ENCODE results near the gene NR2F6.
"Not testable (repeated sequence)": the region's sequence is repeated elsewhere in the genome, so short reads cannot be mapped to it uniquely, and the experiment has no call there.

Gene NR2F6

GRCh38 chr19:17245535-17245984 is at the start of gene NR2F6:
Gene NR2F6, minus strand, starts transcription at chr19:17245919. Its CDS starts 699 bp downstream, at chr19:17245220.
- DNase-seq = peak in 1 of 2 experiments; percentile 21

GRCh38 chr19:17294051-17294891 is 48.6 kb upstream of the NR2F6 start:
- DNase-seq = no peak

DNA sequence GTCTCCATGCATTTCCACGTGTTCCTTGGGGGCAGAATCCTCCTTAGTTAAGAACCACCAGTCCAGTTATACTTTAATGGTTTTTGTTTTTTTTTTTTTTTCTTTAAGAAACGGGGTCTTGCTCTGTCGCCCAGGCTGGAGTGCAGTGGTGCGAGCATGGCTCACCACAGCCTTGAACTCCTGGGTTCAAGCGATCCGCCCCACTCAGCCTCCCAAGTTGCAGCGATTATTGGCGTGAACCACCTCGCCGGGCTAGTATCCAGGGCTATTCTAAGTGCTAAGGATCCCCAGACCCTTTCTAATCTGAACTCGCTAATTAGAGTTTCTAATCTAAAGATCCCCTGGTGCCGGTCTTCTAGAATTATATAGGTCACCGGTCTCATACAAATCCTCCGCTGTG is 47.9 kb upstream of the NR2F6 start:
- no peak for DNase-seq

- peak; percentile 88 to 89 for DNase-seq
Measured at GRCh38 chr19:17292301-17293074, 46.8 kb upstream of the NR2F6 start.

- peak; percentile 12 to 70 for DNase-seq
Measured at GRCh38 chr19:17289489-17289888, 43.8 kb upstream of the NR2F6 start.

DNA sequence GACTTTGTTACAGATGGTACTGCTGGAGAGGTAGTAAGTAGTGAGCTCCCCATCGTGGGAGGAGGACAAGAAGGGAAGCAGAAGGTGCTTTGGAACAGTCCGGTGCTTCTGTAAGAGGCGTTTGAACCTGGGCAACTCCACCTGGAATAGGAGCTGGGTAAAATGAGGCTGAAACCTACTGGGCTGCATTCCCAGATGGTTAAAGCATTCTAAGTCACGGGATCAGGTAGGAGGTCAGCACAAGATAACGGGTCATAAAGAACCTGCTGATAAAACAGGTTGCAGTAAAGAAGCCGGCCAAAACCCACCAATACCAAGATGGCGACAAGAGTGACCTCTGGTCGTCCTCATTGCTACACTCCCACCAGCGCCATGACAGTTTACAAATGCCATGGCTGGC is 41.0 kb upstream of the NR2F6 start:
- DNase-seq = no peak

DNA sequence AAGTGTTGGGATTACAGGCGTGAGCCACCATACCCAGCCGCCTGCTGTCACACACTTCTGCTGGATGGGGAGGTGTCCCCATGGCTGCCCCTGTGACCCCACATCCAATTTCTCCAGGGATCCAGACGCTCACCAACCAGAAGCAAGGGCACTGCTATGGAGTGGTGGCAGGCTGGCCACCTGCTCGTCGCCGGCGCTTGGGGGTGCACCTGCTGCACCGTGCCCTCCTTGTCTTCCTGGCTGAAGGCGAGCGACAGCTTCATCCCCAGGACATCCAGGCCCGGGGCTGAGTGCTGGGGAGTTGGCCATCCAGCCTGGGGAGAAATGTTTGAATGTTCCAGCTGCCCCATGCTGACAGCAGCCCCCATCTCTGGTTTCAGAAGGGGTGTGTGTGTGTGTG is 40.5 kb upstream of the NR2F6 start:
- DNase-seq = no peak

DNA sequence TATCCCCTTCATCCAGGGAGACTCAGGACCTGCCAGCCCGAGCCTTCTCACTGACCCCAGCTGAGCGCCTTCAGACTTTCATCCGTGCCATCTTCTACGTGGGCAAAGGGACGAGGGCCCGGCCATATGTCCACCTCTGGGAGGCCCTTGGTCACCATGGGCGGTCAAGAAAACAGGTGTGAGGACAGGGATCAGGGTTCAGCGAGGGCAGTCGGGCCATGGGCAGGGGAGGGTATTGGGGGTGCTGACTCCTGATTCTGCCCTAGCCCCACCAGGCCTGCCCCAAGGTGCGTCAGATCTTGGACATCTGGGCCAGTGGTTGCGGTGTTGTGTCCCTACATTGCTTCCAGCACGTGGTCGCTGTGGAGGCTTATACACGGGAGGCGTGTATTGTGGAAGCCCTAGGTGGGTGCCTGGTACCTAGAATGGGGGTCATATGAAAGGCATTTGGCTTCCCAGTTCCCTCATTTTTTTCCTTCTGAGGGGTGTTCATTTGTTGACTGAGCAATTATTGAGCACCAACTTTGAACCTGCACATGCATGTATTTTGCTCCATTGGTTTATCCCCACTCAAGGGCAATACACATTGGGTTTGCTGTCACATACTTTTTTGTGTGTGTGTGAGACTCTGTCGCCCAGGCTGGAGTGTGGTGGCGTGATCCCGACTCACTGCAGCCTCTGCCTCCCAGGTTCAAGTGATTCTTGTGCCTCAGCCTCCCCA is 39.9 kb upstream of the NR2F6 start:
- DNase-seq = no peak

DNA sequence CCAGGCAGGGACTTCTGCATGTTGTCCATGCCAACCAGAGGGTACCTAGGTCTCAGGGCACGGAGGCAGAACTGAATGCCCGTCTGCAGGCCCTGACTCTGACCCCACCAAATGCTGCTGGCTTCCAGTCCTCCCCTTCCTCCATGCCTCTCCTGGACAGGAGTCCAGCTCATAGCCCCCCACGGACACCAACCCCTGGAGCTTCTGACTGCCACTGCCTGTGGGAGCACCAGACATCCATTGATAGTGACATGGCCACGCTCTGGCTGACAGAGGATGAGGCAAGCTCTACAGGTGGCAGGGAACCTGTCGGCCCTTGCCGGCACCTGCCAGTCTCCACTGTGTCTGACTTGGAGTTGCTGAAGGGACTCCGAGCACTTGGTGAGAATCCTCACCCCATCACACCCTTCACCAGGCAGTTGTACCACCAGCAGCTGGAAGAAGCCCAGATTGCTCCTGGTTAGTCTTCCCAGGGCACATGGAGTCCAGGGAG is 37.8 kb upstream of the NR2F6 start:
- DNase-seq = no peak

GRCh38 chr19:17282488-17283125 is 36.9 kb upstream of the NR2F6 start:
- DNase-seq = peak; percentile 74 to 91

GRCh38 chr19:17281391-17282304 is 35.9 kb upstream of the NR2F6 start, which contains the start of gene ANKLE1:
Gene ANKLE1, plus strand, starts transcription at chr19:17281901. Its CDS starts 20 bp downstream, at chr19:17281921.
- DNase-seq = peak in 1 of 2 experiments; percentile 19

- no peak for DNase-seq
Measured at GRCh38 chr19:17279436-17279835, 33.7 kb upstream of the NR2F6 start.

DNA sequence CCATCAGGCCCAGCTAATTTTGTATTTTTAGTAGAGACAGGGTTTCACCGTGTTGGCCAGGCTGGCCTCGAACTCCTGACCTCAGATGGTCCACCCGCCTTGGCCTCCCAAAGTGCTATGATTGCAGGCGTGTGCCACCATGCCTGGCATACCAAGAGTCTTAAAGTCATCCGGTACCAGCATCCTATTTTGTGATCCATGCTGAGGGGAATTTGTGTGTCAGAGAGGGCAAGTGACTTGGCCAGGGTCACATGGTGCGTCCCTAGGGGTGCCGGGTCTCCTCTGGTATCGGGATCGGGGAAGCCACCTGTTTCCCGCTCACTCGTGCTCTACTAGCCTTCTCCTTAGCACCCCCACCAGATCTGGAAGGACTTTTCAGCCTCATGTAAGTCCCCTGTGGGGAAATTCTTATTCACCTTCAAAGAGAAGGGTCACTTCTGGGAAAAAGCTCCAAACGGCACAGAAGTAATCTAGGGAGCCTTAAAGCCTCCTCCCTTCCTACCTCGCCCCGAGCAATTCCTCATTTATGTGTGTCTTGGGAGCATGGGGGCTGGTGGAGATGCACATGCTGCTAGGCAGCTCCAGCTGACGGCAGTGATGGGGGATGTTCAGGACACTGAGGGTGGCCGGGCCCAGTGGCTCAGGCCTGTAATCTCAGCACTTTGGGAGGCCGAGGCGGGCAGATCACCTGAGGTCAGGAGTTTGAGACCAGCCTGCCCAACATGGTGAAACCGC is 29.9 kb upstream of the NR2F6 start:
- no peak for DNase-seq

DNA sequence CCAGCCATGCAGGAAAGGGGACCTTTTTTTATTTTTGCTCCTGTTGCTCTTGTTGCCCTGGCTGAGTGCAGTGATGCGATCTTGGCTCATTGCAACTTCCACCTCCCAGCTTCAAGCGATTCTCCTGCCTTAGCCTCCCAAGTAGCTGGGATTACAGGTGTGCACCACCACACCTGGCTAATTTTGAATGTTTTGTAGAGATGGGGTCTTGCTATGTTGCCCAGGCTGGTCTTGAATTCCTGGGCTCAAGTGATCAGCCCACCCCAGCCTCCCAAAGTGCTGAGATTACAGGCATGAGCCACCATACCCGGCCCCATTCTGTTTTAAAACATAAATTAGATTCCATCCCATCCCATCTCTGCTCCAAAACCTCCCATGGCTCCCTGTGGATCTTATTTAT is 29.2 kb upstream of the NR2F6 start:
- not testable (repeated sequence) for DNase-seq

DNA sequence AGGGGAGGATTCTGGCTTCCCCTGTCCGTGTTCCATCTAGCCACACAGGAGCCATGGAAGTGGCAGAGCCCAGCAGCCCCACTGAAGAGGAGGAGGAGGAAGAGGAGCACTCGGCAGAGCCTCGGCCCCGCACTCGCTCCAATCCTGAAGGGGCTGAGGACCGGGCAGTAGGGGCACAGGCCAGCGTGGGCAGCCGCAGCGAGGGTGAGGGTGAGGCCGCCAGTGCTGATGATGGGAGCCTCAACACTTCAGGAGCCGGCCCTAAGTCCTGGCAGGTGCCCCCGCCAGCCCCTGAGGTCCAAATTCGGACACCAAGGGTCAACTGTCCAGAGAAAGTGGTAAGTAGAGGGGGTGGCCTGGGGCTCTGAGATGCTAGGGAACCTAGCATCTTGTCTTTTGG is 23.0 kb upstream of the NR2F6 start:
- no peak for DNase-seq

DNA sequence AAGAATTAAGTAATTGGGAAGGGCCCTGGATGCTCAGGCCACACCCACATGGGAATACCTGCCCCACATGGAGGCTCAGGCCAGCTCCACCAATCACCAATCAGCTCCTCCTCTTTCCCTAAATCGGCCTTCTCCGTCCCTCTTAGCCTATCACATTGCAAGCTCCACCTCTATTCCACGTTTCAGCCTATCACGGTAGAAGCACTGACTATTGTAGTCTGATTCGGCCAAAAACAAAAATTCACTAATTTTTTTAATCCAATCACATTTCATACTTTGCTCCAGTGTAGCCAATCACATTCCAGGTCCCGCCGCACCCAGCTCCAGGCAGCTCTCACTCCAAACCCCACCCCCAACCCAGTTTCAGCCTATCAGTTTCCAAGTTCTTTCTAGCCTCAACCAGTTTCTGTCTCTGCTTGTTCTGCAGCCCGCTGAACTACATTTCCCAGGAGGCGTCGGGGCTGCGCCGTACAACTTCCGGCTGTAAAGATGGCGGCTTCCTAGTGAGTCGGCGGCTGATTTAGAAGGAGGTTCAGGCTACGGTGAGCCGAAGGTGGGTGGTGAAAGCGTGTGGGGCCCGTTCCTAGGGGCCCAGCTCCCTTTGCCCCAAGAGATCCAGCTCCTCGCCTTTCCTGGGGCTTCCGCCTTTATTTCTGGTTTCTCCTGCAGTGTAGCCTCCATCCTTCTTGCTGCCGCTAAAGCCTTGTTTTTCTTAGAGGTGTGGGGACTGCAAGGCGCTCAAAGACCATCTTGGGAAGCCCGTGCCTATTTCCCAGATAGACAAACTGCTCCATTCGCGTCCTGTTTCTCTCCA is 21.5 kb upstream of the NR2F6 start, which contains the start of gene BABAM1:
Gene BABAM1, plus strand, starts transcription at position 469 of the 814 bp plus-strand sequence. CDS start 1,364 bp downstream, outside the sequence.
- peak; percentile 100 for DNase-seq

DNA sequence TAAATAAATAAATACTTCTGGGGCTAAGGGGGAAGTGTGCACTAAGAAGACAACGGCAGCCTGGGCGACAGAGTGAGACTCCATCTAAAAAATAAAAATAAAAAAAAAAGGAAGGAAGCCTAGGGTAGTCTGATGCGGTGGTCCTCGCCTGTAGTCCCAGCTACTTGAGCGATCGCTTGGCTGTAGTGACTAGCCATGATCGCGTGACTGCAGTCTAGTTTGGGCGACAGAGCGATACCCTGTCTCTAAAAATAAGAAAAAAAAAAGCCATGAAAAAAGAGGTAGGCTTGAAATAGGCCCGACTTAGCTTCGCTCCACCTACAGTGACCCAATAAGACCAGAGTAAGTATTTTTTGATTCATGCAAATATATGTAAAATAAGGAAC is 20.9 kb upstream of the NR2F6 start:
- no peak for DNase-seq

DNA sequence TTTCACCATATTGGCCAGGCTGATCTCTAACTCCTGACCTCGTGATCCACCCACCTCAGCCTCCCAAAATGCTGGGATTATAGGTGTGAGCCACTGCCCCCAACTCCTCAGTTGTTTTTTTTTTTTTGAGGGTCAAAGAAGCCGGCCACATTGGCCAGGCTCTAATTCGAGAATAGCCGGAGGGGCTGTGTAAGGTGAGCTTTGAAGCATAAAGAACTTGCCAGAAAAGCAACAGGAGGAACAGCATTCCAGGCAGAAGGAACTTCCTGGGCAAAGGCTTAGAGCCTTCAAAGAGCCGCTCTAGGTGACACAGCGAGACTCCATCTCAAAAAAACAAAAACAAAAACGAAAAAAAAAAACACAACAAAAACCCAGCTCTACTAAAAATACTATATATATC is 20.3 kb upstream of the NR2F6 start:
- DNase-seq = no peak

- DNase-seq = no peak
Measured at GRCh38 chr19:17264641-17264979, 18.9 kb upstream of the NR2F6 start, which contains the start of gene USHBP1. Gene USHBP1, minus strand, starts transcription at chr19:17264745. Its CDS starts 446 bp downstream, at chr19:17264299.

All from NCI-H524 (cell line).